ENCODE measurements around the gene CARD11.

The CARD11 gene

GRCh38 chr7:2937701-2938513, 105.8 kb downstream of the CARD11 start:
- no peak for DNase-seq

- no peak for DNase-seq
Measured at GRCh38 chr7:2936891-2937580, 106.6 kb downstream of the CARD11 start.

- DNase-seq = no peak
Measured at GRCh38 chr7:2936301-2936700, 107.4 kb downstream of the CARD11 start.

- no peak for DNase-seq
Measured at GRCh38 chr7:2934984-2935740, 108.5 kb downstream of the CARD11 start.

- peak; percentile 10 for DNase-seq
Measured at GRCh38 chr7:2934211-2934731, 109.4 kb downstream of the CARD11 start.

- DNase-seq = no peak
Measured at GRCh38 chr7:2932402-2933251, 111.0 kb downstream of the CARD11 start.

- no peak for DNase-seq
Measured at GRCh38 chr7:2931034-2931415, 112.6 kb downstream of the CARD11 start.

GRCh38 chr7:2930310-2931033, 113.2 kb downstream of the CARD11 start:
- no peak for DNase-seq

GRCh38 chr7:2929321-2930201, 114.1 kb downstream of the CARD11 start:
- DNase-seq = no peak

GRCh38 chr7:2928613-2929311, 114.9 kb downstream of the CARD11 start:
- DNase-seq = no peak

- no peak for DNase-seq
Measured at GRCh38 chr7:2928256-2928612, 115.4 kb downstream of the CARD11 start.

GRCh38 chr7:2927592-2927991, 116.1 kb downstream of the CARD11 start:
- no peak for DNase-seq

- DNase-seq = no peak
Measured at GRCh38 chr7:2926896-2927405, 116.7 kb downstream of the CARD11 start.

GRCh38 chr7:2926120-2926895, 117.4 kb downstream of the CARD11 start:
- DNase-seq = no peak

GRCh38 chr7:2924866-2925840, 118.5 kb downstream of the CARD11 start:
- no peak for DNase-seq

- DNase-seq = no peak
Measured at GRCh38 chr7:2923886-2924574, 119.6 kb downstream of the CARD11 start.

- no peak for DNase-seq
Measured at GRCh38 chr7:2923291-2923781, 120.3 kb downstream of the CARD11 start.

Measured in NK-92 treated with Interleukin-12 subunit alpha and Interleukin-12 subunit beta, amount 100 ng/mL, for 24 hours (cell line).